K562 (cell line): Measurements from ENCODE around the gene CTIF. TPM values are rescaled to one million over a fixed set of nuclear protein-coding genes. Genes with fewer than 3 reads are reported as not detected.
A peak's percentile ranks its signal among the peaks of the same experiment; 100 is the strongest.

Source experiments
- ATAC-seq: fragments of 200-7000 bp; cut with Tn5 transposase; 3 replicates; pipeline ENCODE4 v1.9.1; 2020; ENCODE audit warnings: moderate library complexity
- BruUV-seq: library from RNA; stranded (reverse); fragments of 400-500 nt; replicated peaks from 2 replicates; lab custom pipeline; 2021; lab: Mats Ljungman, UMichigan
- CTCF ChIA-PET: fragments of 300-600 bp; formaldehyde crosslinking; extraction: SDS; loops from one replicate; lab custom pipeline; 2021; ENCODE audit warnings: low intra/inter-chr PET ratio; lab: Yijun Ruan, JAX
- POLR2A ChIA-PET: fragments of 300-600, 350-650 bp; sonication (Branson Sonifier 250); formaldehyde crosslinking; extraction: SDS; loops from one replicate; lab custom pipeline; 2021; ENCODE audit warnings: antibody characterized with exemption, inconsistent platforms; lab: Yijun Ruan, JAX
- DNase-seq, 4 experiments: peaks; one replicate each; pipeline versions ENCODE4 v3.0.0 to v3.0.0-alpha.2; 2011 to 2018; ENCODE audit warnings: low spot score in 3 of 4, mixed read lengths in 3 of 4; ENCODE audit errors: extremely low read depth in 1 of 4
- FAIRE-seq: peaks from 2 replicates; lab custom pipeline; 2011; peaks lifted over from hg19 to GRCh38; lab: Jason Lieb, UNC
- H2AFZ ChIP-seq: 2 replicates; pipeline ENCODE4 v1.6.0; 2011; ENCODE audit warnings: low read depth, low read length, control low read depth, inconsistent platforms
- H3K27ac ChIP-seq: fragments of 200-600 bp; 3 replicates; pipeline ENCODE4 v1.8.0; 2011; ENCODE audit warnings: low read depth, mild to moderate bottlenecking, control low read depth, inconsistent platforms, low read length, moderate library complexity, mixed read lengths; ENCODE audit errors: extremely low read depth
- H3K27me3 ChIP-seq, 2 experiments: fragments of 300-600 bp in 1 of 2; 2 replicates in 1 of 2; 3 replicates in 1 of 2; pipeline versions ENCODE4 v1.6.0 to v1.8.0; 2011; ENCODE audit warnings: inconsistent platforms in 2 of 2, low read length in 2 of 2, mild to moderate bottlenecking in 1 of 2, mixed read lengths in 1 of 2, moderate library complexity in 1 of 2; ENCODE audit not compliant: control insufficient read depth in 2 of 2, insufficient read depth in 2 of 2
- H3K36me3 ChIP-seq: fragments of 300-600 bp; 3 replicates; pipeline ENCODE4 v1.8.0; 2011; ENCODE audit warnings: mild to moderate bottlenecking, low read length, inconsistent platforms; ENCODE audit not compliant: control insufficient read depth, insufficient read depth
- H3K4me1 ChIP-seq, 2 experiments: fragments of 200-600 bp in 1 of 2; replicated peaks in 1 of 2; 2 replicates in 1 of 2; 3 replicates in 1 of 2; pipeline versions ENCODE4 v1.5.1 to v1.8.0; 2011; ENCODE audit warnings: inconsistent platforms in 2 of 2, low read length in 2 of 2, mild to moderate bottlenecking in 1 of 2, mixed read lengths in 1 of 2, moderate library complexity in 1 of 2; ENCODE audit not compliant: control insufficient read depth in 2 of 2, insufficient read depth in 2 of 2
- H3K4me2 ChIP-seq: 2 replicates; pipeline ENCODE4 v1.6.1; 2011; ENCODE audit warnings: low read length, control low read depth, inconsistent platforms, mixed read lengths; ENCODE audit not compliant: insufficient read depth
- H3K4me3 ChIP-seq: fragments of 200-600 bp; sonication (generic), shearing (Covaris generic); 2 replicates; pipeline ENCODE4 v1.5.1; 2016; ENCODE audit warnings: control low read depth, inconsistent platforms
- H3K79me2 ChIP-seq: fragments of 200-600 bp; 3 replicates; pipeline ENCODE4 v1.8.0; 2011; ENCODE audit warnings: low read length, inconsistent platforms; ENCODE audit not compliant: control insufficient read depth, insufficient read depth
- H3K9ac ChIP-seq, 2 experiments: 2 replicates each; pipeline versions ENCODE4 v1.6.0 to v1.6.1; 2011; ENCODE audit warnings: low read depth in 2 of 2, low read length in 2 of 2, control low read depth in 1 of 2, inconsistent platforms in 1 of 2, mild to moderate bottlenecking in 1 of 2, mixed read lengths in 1 of 2; ENCODE audit not compliant: insufficient read depth in 1 of 2
- H3K9me1 ChIP-seq: one replicate; pipeline ENCODE4 v1.6.0; 2011; ENCODE audit warnings: inconsistent platforms, mild to moderate bottlenecking, low read length, moderate library complexity; ENCODE audit not compliant: control insufficient read depth, insufficient read depth
- H3K9me3 ChIP-seq: replicated peaks from 2 replicates; pipeline ENCODE4 v1.5.1; 2011; ENCODE audit warnings: low read depth, low read length, inconsistent platforms; ENCODE audit not compliant: control insufficient read depth, insufficient read depth
- H4K20me1 ChIP-seq: replicated peaks from 2 replicates; pipeline ENCODE4 v1.6.1; 2011; ENCODE audit warnings: low read length, inconsistent platforms, mixed read lengths; ENCODE audit not compliant: control insufficient read depth, insufficient read depth
- FOSL1 ChIP-seq: fragments of 200-800 bp; sonication (Bioruptor generic); conservative IDR thresholded peaks from 2 replicates; pipeline ENCODE4 v1.6.1; 2016; ENCODE audit warnings: missing genetic modification characterization, missing compliant biosample characterization
- THAP7 ChIP-seq: fragments of 250-450 bp; sonication (Bioruptor Pico); IDR thresholded peaks from 2 replicates; pipeline ENCODE4 v1.5.0; 2021
- ZNF830 ChIP-seq: fragments of 250-450 bp; sonication (Bioruptor Pico); IDR thresholded peaks from 2 replicates; pipeline ENCODE4 v1.5.0; 2021; ENCODE audit warnings: mild to moderate bottlenecking
- WGBS: fragments of 100-300 bp; shearing (Covaris generic); methylation state at CpG from one replicate; pipeline ENCODE4 v1.1.6; 2016; ENCODE audit warnings: low coverage, mixed read lengths; ENCODE audit not compliant: insufficient coverage; ENCODE audit errors: missing lambda C conversion rate; 5-methylcytosine and 5-hydroxymethylcytosine counted together
- in situ Hi-C: fragments of 300-500 bp; cut with MboI; formaldehyde crosslinking; loops from 4 replicates; pipeline ENCODE4 v1.15.0; 2018; ENCODE audit warnings: inconsistent platforms, mixed read lengths
- intact Hi-C: fragments of 100-400 bp; cut with micrococcal nuclease; formaldehyde crosslinking; loops from 2 replicates; pipeline ENCODE4 v1.14.2; 2022
- polyA plus RNA-seq, 8 experiments: library from polyadenylated mRNA; depleted of rRNA in 4 of 8; stranded (reverse) in 5 of 8; unstranded in 3 of 8; fragments of >200 nt; fragmentation: Nextera tagmentation in 2 of 8; fragmentation: Illumina TruSeq in 1 of 8; extraction: Ambion mirVana in 2 of 8; extraction: Trizol in 1 of 8; gene quantifications; 2 replicates each; pipeline versions ENCODE4 v1.2.1 to v1.2.3, GENCODE V29; 2011 to 2014; ENCODE audit warnings: inconsistent platforms in 1 of 8, missing spikeins in 1 of 8
- total RNA-seq, 7 experiments: library from RNA; depleted of rRNA in 6 of 7; stranded (reverse); fragments of >200 nt in 6 of 7; fragmentation: Illumina TruSeq in 2 of 7; extraction: Trizol in 2 of 7; gene quantifications; 2 replicates each; pipeline versions ENCODE4 v1.2.1 to v1.2.3, GENCODE V29; 2011 to 2021; ENCODE audit warnings: low replicate concordance in 1 of 7

The CTIF gene
- total and polyA plus RNA-seq, 9 of the 15 experiments (the other 6 are each of a cell fraction or from before 2014, with no cell fraction given): 0.17 to 11.5 (median 2.2) TPM

- no peak for TF ChIP-seq ZNF830 (CRISPR knock-in tag)
These were observed 315.9 kb downstream of the CTIF start (continued) for GRCh38 chr18:48854780-48855179.

- no peak for FAIRE-seq
- no peak overlapping the region for H3K4me3 ChIP-seq
- ATAC-seq: no peak
- H3K9me1 ChIP-seq: no peaks in the 10 kb centered on the region
- no peak overlapping the region for H3K27ac ChIP-seq
- ChIA-PET POLR2A (interaction anchor here (0.7 to 1.0 kb wide), 2 partner anchors 12 to 37 kb away, joined by 3 to 5 read pairs; no protein-coding TSS in a partner anchor), CTCF (no interaction called here)
- H2AFZ ChIP-seq: no peak overlapping the region
- no peaks in the 10 kb centered on the region for H4K20me1 ChIP-seq
- no peaks in the 10 kb centered on the region for H3K79me2 ChIP-seq
- peak overlapping the region in 1 of 2 experiments; percentile 52; a peak in 1 of 4 replicates for H3K9ac ChIP-seq
- peaks cover 19 to 23% of the 10 kb centered on the region in 2 experiments; a peak in 4 of 5 replicates for H3K4me1 ChIP-seq
- H3K36me3 ChIP-seq: no peaks in the 10 kb centered on the region
- H3K27me3 ChIP-seq: no peaks in the 10 kb centered on the region
- peak overlapping the region; percentile 29; the same call in 1 of the 2 replicates for H3K4me2 ChIP-seq
- in situ Hi-C loops: no loop called here
- no TSS peak for BruUV-seq
- intact Hi-C loops: no loop called here
- WGBS: 39% methylated on average over 15 of the region's 18 CpGs
- no peak for DNase-seq
- TF ChIP-seq THAP7 (CRISPR knock-in tag) (no peak), FOSL1 (0 out of 2 replicates have a peak, but pooled peaks have one; percentile 15)
- H3K9me3 ChIP-seq: no peaks in the 10 kb centered on the region
These were observed 316.9 kb downstream of the CTIF start for GRCh38 chr18:48855422-48856377.
